GM12891 (cell line): Measurements from ENCODE around the gene NAALADL2.

Experiments used
- POLR2A ChIP-seq: IDR thresholded peaks from 2 replicates; pipeline ENCODE4 v1.6.1; 2011; ENCODE audit warnings: low read depth, low read length, control low read depth
- POLR2AphosphoS5 ChIP-seq: IDR thresholded peaks from 2 replicates; pipeline ENCODE4 v1.6.1; 2011; ENCODE audit warnings: low read depth, low read length, control low read depth
- POU2F2 ChIP-seq: IDR thresholded peaks from 2 replicates; pipeline ENCODE4 v1.6.1; 2011; ENCODE audit warnings: low read depth, mild to moderate bottlenecking, control low read depth, low read length, moderate library complexity
- SPI1 ChIP-seq: IDR thresholded peaks from 2 replicates; pipeline ENCODE4 v1.6.1; 2011; ENCODE audit warnings: low read depth, low read length, control low read depth
- TAF1 ChIP-seq: IDR thresholded peaks from 2 replicates; pipeline ENCODE4 v1.6.1; 2011; ENCODE audit warnings: low read depth, low read length, control low read depth

DNA sequence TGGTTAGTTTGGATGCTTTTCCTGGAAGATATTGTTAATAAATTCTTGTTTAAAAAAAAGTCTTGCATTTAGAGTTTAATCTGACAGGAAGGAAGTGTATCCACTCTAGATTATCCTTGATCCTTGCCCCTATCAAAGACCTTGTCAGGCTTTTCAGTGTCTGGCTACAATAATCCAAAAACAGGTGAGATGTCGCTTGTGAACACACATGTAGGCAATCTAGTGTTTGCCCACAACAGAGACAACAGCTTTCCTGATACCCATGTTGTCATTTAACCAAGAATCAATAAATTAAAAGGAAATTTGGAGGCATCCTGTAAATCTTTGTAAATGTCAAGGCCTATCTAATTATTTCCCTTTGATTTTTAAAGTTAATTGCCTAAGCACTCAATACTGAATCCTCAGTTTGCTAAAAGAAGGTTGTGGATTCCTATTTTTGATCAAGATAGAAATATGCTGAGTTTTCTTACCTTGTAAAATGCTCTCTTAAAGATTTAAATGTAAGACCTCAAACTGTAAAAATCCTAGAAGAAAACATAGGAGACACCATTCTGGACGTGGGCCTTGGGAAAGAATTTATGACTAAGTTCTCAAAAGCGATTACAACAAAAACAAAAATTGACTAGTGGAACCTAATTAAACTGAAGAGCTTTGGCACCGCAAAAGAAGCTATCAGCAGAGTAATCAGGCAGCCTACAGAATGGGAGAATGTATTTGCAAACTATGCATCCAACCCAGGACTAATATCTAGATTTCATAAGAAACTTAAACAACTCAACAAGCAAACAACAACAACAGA lies 207.7 kb downstream of the NAALADL2 start:
- TF ChIP-seq POU2F2 (no peak), POLR2A (no peak), POLR2AphosphoS5 (no peak), SPI1 (no peak), TAF1 (no peak)
